Spleen (tissue), 7 donors: ENCODE measurements around the gene DIO3.

Experiments used
- POLR2A ChIP-seq, 3 donors: fragments of 450-650 bp; IDR thresholded peaks; one replicate each; pipeline ENCODE4 v1.5.1; 2017; ENCODE audit warnings: antibody characterized with exemption in 3 of 3, mild to moderate bottlenecking in 1 of 3
- POLR2AphosphoS5 ChIP-seq, 3 donors: sonication (generic); formaldehyde crosslinking; IDR thresholded peaks; one replicate each; pipeline ENCODE4 v1.5.1; 2017; ENCODE audit warnings: antibody characterized with exemption in 3 of 3
- TF ChIP-seq, protein P1 (sequence below), 11 experiments: fragments of 200-600 bp in 7 of 11; fragments of 450-650 bp in 4 of 11; sonication (generic) in 4 of 11; IDR thresholded peaks in 8 of 11; conservative IDR thresholded peaks in 3 of 11; 1 replicate in 7 of 11; 2 replicates in 4 of 11; pipeline versions ENCODE4 v1.4.0 to v1.8.0; 2016 to 2021; ENCODE audit warnings: antibody characterized with exemption in 11 of 11, inconsistent platforms in 4 of 11, mild to moderate bottlenecking in 1 of 11
- donor health status: DM: no; HTN: no; CAD: no; lungs with moderate emphysema.
- donor health status: DM: no; HTN: no; CAD: no.
- donor health status: DM: no; HTN: no; CAD: no.

GRCh38 chr14:101542391-101542790 is 18.9 kb upstream of the DIO3 start:
- TF ChIP-seq, protein P1, sequence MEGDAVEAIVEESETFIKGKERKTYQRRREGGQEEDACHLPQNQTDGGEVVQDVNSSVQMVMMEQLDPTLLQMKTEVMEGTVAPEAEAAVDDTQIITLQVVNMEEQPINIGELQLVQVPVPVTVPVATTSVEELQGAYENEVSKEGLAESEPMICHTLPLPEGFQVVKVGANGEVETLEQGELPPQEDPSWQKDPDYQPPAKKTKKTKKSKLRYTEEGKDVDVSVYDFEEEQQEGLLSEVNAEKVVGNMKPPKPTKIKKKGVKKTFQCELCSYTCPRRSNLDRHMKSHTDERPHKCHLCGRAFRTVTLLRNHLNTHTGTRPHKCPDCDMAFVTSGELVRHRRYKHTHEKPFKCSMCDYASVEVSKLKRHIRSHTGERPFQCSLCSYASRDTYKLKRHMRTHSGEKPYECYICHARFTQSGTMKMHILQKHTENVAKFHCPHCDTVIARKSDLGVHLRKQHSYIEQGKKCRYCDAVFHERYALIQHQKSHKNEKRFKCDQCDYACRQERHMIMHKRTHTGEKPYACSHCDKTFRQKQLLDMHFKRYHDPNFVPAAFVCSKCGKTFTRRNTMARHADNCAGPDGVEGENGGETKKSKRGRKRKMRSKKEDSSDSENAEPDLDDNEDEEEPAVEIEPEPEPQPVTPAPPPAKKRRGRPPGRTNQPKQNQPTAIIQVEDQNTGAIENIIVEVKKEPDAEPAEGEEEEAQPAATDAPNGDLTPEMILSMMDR (IDR thresholded peaks at IDR 0.05 in 8 of 11, conservative IDR thresholded peaks at IDR 0.05 in 3 of 11): no peak
- TF ChIP-seq POLR2A (IDR thresholded peaks at IDR 0.05): no peak
- TF ChIP-seq POLR2AphosphoS5 (IDR thresholded peaks at IDR 0.05): no peak
